A673 (cell line): ENCODE results near the gene CHMP2B. TPM values are rescaled to one million over a fixed set of nuclear protein-coding genes. Genes with fewer than 3 reads are reported as not detected.
"Not testable (repeated sequence)": the region's sequence is repeated elsewhere in the genome, so short reads cannot be mapped to it uniquely, and the experiment has no call there.

Experiments
- BruUV-seq: library from RNA; stranded (reverse); fragments of 400-500 nt; replicated peaks from 2 replicates; lab custom pipeline; 2021; lab: Mats Ljungman, UMichigan
- CTCF ChIA-PET: fragments of 300-600 bp; sonication (Branson Sonifier 250); formaldehyde crosslinking; loops from one replicate; lab custom pipeline; 2022; ENCODE audit warnings: antibody characterized with exemption; lab: Charles Lee
- POLR2A ChIA-PET: fragments of 300-600 bp; sonication (Branson Sonifier 250); formaldehyde crosslinking; loops from one replicate; lab custom pipeline; 2022; ENCODE audit warnings: antibody characterized with exemption; ENCODE audit not compliant: low non-redundant PET; lab: Charles Lee
- DNase-seq: peaks from one replicate; pipeline ENCODE4 v3.0.0-alpha.2; 2015; ENCODE audit warnings: low spot score
- H3K27ac ChIP-seq: fragments of 200-600 bp; sonication (generic); 2 replicates; pipeline ENCODE4 v1.5.1; 2016; ENCODE audit warnings: mixed run types, low read depth, mild to moderate bottlenecking, mixed read lengths, antibody characterized with exemption, low read length; ENCODE audit not compliant: poor library complexity, severe bottlenecking
- H3K27me3 ChIP-seq: fragments of 200-600 bp; sonication (generic); replicated peaks from 2 replicates; pipeline ENCODE4 v1.6.1; 2017; ENCODE audit warnings: mixed run types, low read depth, mild to moderate bottlenecking, mixed read lengths, antibody characterized with exemption, low read length; ENCODE audit not compliant: insufficient read depth, poor library complexity
- H3K36me3 ChIP-seq: fragments of 200-600 bp; sonication (generic); 2 replicates; pipeline ENCODE4 v1.6.1; 2016; ENCODE audit warnings: mixed run types, mild to moderate bottlenecking, mixed read lengths, antibody characterized with exemption, low read length; ENCODE audit not compliant: insufficient read depth, poor library complexity, severe bottlenecking
- H3K4me1 ChIP-seq: fragments of 200-600 bp; sonication (generic); 2 replicates; pipeline ENCODE4 v1.6.1; 2017; ENCODE audit warnings: mixed run types, mild to moderate bottlenecking, mixed read lengths, antibody characterized with exemption, low read length; ENCODE audit not compliant: insufficient read depth, poor library complexity, severe bottlenecking
- H3K4me3 ChIP-seq: fragments of 200-600 bp; sonication (generic); 2 replicates; pipeline ENCODE4 v1.5.1; 2016; ENCODE audit warnings: low read depth, mixed run types, mild to moderate bottlenecking, mixed read lengths, low read length; ENCODE audit not compliant: poor library complexity, severe bottlenecking
- H3K9me3 ChIP-seq: fragments of 200-600 bp; sonication (generic); 2 replicates; pipeline ENCODE4 v1.6.1; 2016; ENCODE audit warnings: mixed run types, low read depth, mild to moderate bottlenecking, mixed read lengths, antibody characterized with exemption, low read length; ENCODE audit not compliant: poor library complexity, severe bottlenecking
- EZH2 ChIP-seq: fragments of 200-600 bp; sonication (generic); IDR thresholded peaks from 2 replicates; pipeline ENCODE4 v1.6.1; 2017; ENCODE audit warnings: borderline replicate concordance, low read depth, mild to moderate bottlenecking, mixed read lengths, antibody characterized with exemption, low read length; ENCODE audit not compliant: poor library complexity, severe bottlenecking
- intact Hi-C: fragments of 100-400 bp; cut with micrococcal nuclease; formaldehyde crosslinking; loops from one replicate; pipeline ENCODE4 v1.10.0; 2022; ENCODE audit not compliant: unreplicated experiment
- total RNA-seq: library from RNA; stranded (reverse); gene quantifications from 2 replicates; pipeline ENCODE4 v1.2.3, GENCODE V29; 2021
- TF ChIP-seq, protein P1 (sequence below): fragments of 300-800, 200-600 bp; sonication (generic); conservative IDR thresholded peaks from 2 replicates; pipeline ENCODE4 v1.5.1; 2017; ENCODE audit warnings: low read depth, mild to moderate bottlenecking, antibody characterized with exemption, low read length, moderate library complexity, mixed read lengths

CHMP2B gene
- total RNA-seq, 1 experiment from 2014 or later = 33.7 TPM

DNA sequence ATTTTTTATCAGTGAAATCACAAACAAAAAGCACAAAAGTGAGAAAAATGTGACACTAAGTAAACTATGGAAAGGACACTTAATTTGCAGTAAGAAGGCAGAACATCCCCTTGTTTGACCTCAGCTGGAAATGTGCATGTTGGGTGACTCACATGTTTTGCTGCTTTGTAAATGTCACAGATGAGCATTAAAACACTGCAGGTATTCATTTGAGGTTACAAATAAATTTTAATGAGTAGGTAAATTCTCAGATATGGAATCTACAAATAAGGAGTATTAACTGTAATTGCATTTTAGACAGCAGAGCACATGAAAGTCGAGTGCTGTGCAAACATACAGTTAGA is 20.3 kb downstream of the CHMP2B start:
- H3K27me3 ChIP-seq = no peaks in the 10 kb centered on the region
- no peak overlapping the region for H3K27ac ChIP-seq
- H3K4me3 ChIP-seq = no peak overlapping the region
- BruUV-seq = no TSS peak
- ChIA-PET CTCF (no interaction called here), POLR2A (no interaction called here)
- DNase-seq = no peak
- intact Hi-C loops = no loop called here
- TF ChIP-seq, protein P1, sequence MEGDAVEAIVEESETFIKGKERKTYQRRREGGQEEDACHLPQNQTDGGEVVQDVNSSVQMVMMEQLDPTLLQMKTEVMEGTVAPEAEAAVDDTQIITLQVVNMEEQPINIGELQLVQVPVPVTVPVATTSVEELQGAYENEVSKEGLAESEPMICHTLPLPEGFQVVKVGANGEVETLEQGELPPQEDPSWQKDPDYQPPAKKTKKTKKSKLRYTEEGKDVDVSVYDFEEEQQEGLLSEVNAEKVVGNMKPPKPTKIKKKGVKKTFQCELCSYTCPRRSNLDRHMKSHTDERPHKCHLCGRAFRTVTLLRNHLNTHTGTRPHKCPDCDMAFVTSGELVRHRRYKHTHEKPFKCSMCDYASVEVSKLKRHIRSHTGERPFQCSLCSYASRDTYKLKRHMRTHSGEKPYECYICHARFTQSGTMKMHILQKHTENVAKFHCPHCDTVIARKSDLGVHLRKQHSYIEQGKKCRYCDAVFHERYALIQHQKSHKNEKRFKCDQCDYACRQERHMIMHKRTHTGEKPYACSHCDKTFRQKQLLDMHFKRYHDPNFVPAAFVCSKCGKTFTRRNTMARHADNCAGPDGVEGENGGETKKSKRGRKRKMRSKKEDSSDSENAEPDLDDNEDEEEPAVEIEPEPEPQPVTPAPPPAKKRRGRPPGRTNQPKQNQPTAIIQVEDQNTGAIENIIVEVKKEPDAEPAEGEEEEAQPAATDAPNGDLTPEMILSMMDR = no peak
- no peak for TF ChIP-seq EZH2
- H3K9me3 ChIP-seq = no peaks in the 10 kb centered on the region
- peaks cover 5% of the 10 kb centered on the region for H3K36me3 ChIP-seq
- H3K4me1 ChIP-seq = no peaks in the 10 kb centered on the region

DNA sequence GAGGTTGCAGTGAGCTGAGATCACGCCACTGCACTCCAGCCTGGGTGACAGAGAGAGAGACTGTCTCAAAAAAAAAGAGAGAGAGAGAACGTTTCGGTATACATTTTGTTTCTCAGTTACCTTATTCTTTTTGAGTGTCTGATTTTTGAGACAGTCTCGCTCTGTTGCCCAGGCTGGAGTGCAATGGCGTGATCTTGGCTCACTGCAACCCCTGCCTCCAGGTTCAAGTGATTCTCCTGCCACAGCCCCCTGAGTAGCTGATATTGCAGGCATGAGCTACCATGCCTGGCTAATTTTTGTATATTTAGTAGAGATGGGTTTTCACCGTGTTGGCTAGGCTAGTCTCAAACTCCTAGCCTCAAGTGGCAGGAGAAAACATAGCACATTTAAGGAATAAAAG is 21.1 kb downstream of the CHMP2B start:
- H3K27ac ChIP-seq, H3K27me3 ChIP-seq, H3K4me1 ChIP-seq, intact Hi-C loops, H3K9me3 ChIP-seq, H3K4me3 ChIP-seq, POLR2A ChIA-PET, BruUV-seq, DNase-seq: not testable (repeated sequence)
- CTCF ChIA-PET = interaction anchor here (0.7 kb wide), 1 partner anchor 58 kb away, joined by 11 read pairs; no protein-coding TSS in a partner anchor
- H3K36me3 ChIP-seq = peaks cover 13% of the 10 kb centered on the region

DNA sequence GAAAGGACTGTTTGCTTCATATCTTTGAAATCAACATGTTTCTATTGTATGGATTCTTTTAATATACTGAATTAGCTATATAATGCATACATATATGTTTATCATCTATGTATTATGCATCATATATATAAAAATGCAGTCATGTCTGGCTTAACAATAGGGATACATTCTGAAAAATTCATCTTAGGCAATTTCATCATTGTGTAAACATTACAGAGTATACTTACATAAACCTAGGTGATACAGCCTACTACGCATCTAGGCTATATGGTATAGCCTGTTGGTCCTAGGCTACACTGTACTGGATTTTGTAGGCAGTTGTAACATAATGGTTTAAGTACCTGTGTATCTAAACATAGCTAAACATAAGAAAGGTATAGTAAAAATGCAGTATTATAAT is 21.7 kb downstream of the CHMP2B start:
- Histone ChIP-seq H3K4me3 (no peak overlapping the region), H3K4me1 (no peaks in the 10 kb centered on the region), H3K27me3 (no peaks in the 10 kb centered on the region), H3K36me3 (peaks cover 19% of the 10 kb centered on the region), H3K27ac (no peak overlapping the region), H3K9me3 (no peaks in the 10 kb centered on the region)
- DNase-seq = no peak
- ChIA-PET CTCF (interaction anchor here (0.7 kb wide), 1 partner anchor 59 kb away, joined by 11 read pairs; no protein-coding TSS in a partner anchor), POLR2A (no interaction called here)
- intact Hi-C loops = no loop called here
- no TSS peak for BruUV-seq
- TF ChIP-seq EZH2 = no peak
- TF ChIP-seq, protein P1 = no peak

DNA sequence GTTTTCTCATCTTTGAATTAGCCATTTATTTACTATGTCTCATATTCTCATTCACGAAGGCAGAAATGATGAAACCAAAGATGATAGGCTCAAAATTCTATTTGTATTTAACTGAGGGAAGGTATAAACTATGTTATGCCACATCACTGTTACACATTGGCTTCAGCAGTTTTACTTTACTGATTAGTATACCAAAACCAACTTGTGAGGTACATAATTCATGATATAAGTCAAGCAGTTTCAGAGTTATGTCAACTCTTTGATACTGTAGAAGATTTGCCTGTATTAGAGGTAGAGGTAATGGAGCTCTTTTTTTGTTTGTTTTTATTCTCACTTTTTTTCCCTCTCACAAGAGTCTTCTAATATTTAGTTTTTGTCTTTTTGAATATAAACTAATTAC is 22.9 kb downstream of the CHMP2B start:
- no peak overlapping the region for H3K4me3 ChIP-seq
- H3K9me3 ChIP-seq = no peaks in the 10 kb centered on the region
- ChIA-PET POLR2A (no interaction called here), CTCF (no interaction called here)
- H3K27ac ChIP-seq = no peak overlapping the region
- DNase-seq = no peak
- no peaks in the 10 kb centered on the region for H3K4me1 ChIP-seq
- BruUV-seq = no TSS peak
- intact Hi-C loops = no loop called here
- TF ChIP-seq EZH2 = no peak
- TF ChIP-seq, protein P1 = no peak
- H3K27me3 ChIP-seq = no peaks in the 10 kb centered on the region
- peaks cover 30% of the 10 kb centered on the region for H3K36me3 ChIP-seq
